KBM-7 (cell line): Measurements from ENCODE around the gene SOX6.

Experiments used
- DNase-seq: peaks from one replicate; pipeline ENCODE4 v3.0.0-alpha.2; 2015
- in situ Hi-C: fragments of 300-500 bp; cut with MboI; formaldehyde crosslinking; loops from 2 replicates; pipeline ENCODE4 v1.14.3; 2020; ENCODE audit warnings: low sequenced_read_pairs, low pct_unique_long_range_greater_than_20kb, mixed read lengths

SOX6 gene

GRCh38 chr11:16335236-16335962 is 20.9 kb downstream of the SOX6 start:
- no peak for DNase-seq
- in situ Hi-C loops, result no loop called here

DNA sequence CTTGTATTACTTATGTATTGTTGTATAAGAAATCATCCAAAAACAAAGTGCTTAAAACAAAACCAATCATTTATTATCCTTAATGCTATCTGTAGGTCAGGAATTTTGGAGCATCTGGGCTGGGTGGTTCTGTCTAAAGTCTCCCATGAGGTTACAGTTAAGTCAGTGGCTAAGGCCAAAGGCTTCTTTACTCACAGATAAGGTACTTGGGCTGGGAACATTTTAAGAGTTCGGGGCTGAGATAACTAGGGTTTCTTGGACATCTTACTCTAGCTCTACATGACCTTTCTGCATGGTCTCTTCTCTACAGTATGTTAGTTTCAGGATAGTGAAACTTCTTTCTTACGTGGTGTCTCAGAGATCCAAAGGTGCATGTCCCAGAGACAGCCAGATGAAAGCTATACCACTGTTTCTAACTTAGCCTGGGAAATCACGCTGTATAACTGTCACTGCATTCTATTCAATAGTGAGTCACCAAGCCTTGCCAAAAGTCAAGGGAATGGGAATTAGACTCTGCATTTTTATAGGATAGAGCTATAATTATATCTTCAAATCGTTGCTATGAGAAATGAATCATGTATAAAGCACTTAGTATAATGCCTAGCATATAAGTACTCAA is 29.6 kb downstream of the SOX6 start:
- in situ Hi-C loops, result no loop called here
- DNase-seq, result no peak

DNA sequence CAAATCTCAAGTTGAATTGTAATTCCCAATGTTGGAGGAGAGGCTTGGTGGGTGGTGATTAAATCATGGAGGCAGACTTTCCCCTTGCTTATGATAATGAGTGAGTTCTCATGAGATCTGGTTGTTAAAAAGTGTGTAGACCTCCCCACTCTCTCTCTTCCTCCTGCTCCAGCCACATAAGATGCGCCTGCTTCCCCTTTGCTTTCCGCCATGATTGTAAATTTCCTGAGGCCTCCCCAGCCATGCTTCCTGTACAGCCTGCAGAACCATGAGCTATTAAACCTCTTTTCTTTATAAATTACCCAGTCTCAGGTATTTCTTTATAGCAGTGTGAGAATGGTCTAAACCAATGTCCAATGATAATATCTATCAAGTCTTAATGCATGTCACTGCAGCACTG is 34.2 kb downstream of the SOX6 start:
- in situ Hi-C loops, result no loop called here
- no peak for DNase-seq

GRCh38 chr11:16321148-16321547 is 35.2 kb downstream of the SOX6 start:
- in situ Hi-C loops, result no loop called here
- DNase-seq, result no peak

- no peak for DNase-seq
- in situ Hi-C loops, result no loop called here
Observed at GRCh38 chr11:16318320-16318719, 38.0 kb downstream of the SOX6 start.

- in situ Hi-C loops, result no loop called here
- no peak for DNase-seq
Observed at GRCh38 chr11:16317712-16318111, 38.6 kb downstream of the SOX6 start.

DNA sequence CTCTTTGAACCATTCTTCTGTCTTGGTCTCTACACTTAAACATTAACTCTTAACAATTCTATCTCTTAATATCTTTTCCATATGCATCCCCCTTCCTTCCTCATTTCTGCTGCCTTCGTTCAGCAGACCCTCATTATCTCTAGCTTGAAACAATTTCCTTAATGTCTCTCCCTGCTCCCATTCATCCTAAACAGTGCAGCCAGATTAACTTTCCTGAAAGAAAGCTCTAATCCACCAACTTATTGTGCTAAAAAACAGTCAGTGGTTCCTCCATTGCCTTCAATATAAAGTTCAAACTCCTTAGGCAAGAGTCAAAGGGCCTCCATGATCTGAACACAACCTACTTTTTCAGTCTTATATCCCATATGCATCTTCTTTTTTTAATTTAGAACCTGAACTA is 42.5 kb downstream of the SOX6 start:
- DNase-seq, result no peak
- in situ Hi-C loops, result no loop called here

- DNase-seq, result no peak
- in situ Hi-C loops, result no loop called here
Observed at GRCh38 chr11:16312233-16312765, 44.0 kb downstream of the SOX6 start.

- DNase-seq, result no peak
- in situ Hi-C loops, result no loop called here
Observed at GRCh38 chr11:16311831-16312230, 44.5 kb downstream of the SOX6 start.

- no peak for DNase-seq
Observed at GRCh38 chr11:16310943-16311342, 45.4 kb downstream of the SOX6 start.

DNA sequence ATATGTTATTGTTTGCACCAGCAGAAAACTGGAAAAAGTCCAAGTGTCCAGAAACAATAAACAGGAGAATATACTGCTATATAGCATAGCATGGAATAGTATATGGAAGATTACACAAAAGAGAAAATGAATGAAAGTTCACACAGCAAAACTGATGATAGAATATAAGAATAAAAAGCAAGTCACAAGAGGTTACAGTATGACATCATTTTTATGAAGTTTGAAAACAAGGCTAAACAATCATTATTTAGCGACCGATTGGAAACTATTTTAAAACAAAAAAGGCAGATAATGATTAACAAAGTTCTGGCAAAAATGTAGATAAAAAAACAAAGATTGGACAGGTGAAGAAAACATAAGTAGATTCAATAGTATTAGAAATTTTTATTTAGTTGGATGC is 47.1 kb downstream of the SOX6 start:
- in situ Hi-C loops, result no loop called here
- no peak for DNase-seq

More at GRCh38 chr11:16310943-16311342, 45.4 kb downstream of the SOX6 start:
- in situ Hi-C loops, result no loop called here

GRCh38 chr11:16301462-16301861 is 54.9 kb downstream of the SOX6 start:
- in situ Hi-C loops, result no loop called here
- no peak for DNase-seq

- no peak for DNase-seq
- in situ Hi-C loops, result no loop called here
Observed at GRCh38 chr11:16299884-16300782, 56.2 kb downstream of the SOX6 start.

GRCh38 chr11:16299390-16299789 is 57.0 kb downstream of the SOX6 start:
- no peak for DNase-seq
- in situ Hi-C loops, result no loop called here

- DNase-seq, result no peak
- in situ Hi-C loops, result no loop called here
Observed at GRCh38 chr11:16297332-16297731, 59.0 kb downstream of the SOX6 start.

GRCh38 chr11:16296273-16296672 is 60.1 kb downstream of the SOX6 start:
- DNase-seq, result no peak
- in situ Hi-C loops, result no loop called here

GRCh38 chr11:16295592-16295991 is 60.8 kb downstream of the SOX6 start:
- in situ Hi-C loops, result no loop called here
- DNase-seq, result no peak

GRCh38 chr11:16293204-16293681 is 63.1 kb downstream of the SOX6 start:
- no peak for DNase-seq
- in situ Hi-C loops, result no loop called here

DNA sequence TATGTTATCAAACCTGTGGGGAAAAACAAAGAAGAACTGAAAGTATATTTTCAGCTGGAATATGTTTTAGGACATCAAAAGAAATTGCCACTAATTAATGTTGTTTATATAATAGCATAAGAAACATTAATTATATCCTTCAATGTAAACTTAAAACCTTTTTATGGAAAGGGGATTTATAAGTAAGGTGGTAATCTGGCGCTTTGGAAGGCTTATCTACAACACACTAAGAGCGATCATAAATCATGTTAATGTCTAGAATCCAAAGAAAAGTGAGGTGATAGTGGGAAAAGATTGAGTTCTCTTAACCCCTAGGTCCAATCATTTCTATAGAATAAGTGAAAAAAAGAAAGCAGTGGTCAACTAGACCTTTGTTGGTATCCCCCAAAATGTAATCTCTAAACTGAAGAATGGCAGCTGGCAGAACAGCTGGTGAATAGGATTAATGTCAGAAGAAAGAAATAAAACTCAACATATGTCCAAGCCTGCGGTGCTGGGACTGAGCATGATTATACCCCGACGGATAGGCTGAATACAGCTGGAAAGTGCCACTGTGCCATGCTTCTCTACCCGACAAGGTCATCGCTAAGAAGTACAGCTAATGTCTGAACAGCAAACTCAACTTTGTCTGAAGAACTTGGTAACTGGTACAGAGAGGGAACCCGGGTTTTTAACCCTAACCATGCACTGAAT is 64.0 kb downstream of the SOX6 start:
- no peak for DNase-seq
- in situ Hi-C loops, result no loop called here
